Activated naive CD4-positive, alpha-beta T cell treated with anti-CD3 and anti-CD28 coated beads, Interleukin-2, amount 50 U/mL, for 72 hours (primary cell): Measurements from ENCODE around the gene MCC. TPM values are rescaled to one million over a fixed set of nuclear protein-coding genes. Genes with fewer than 3 reads are reported as not detected.

Source experiments
- ATAC-seq, 2 donors: fragments of 150-1000 bp; cut with Tn5 transposase; 2 replicates each; pipeline ENCODE4 v1.10.0; 2021; ENCODE audit warnings: mild to moderate bottlenecking in 2 of 2, moderate library complexity in 2 of 2
- DNase-seq, 2 donors: peaks; one replicate each; pipeline ENCODE4 v3.0.0; 2021 to 2022; ENCODE audit warnings: low spot score in 2 of 2
- H3K27ac Mint-ChIP-seq, 2 donors: one replicate each; pipeline ENCODE4 v1.8.0; 2022; ENCODE audit warnings: mild to moderate bottlenecking in 2 of 2, mixed read lengths in 2 of 2
- H3K36me3 Mint-ChIP-seq, 2 donors: one replicate each; pipeline ENCODE4 v1.8.0; 2022; ENCODE audit warnings: mixed read lengths in 2 of 2
- H3K9me3 Mint-ChIP-seq, 2 donors: one replicate each; pipeline ENCODE4 v1.8.0; 2022; ENCODE audit warnings: mixed read lengths in 2 of 2
- total RNA-seq, 2 donors: library from RNA; stranded (reverse); gene quantifications; one replicate each; pipeline ENCODE4 v1.2.3, GENCODE V29; 2022

Gene MCC
- total RNA-seq, 2 donors from 2014 or later, result 0.89 to 3.3 TPM

- ATAC-seq, result no peak
- no peak overlapping the region for H3K27ac Mint-ChIP-seq
- H3K9me3 Mint-ChIP-seq, result no peaks in the 10 kb centered on the region
- H3K36me3 Mint-ChIP-seq, result no peaks in the 10 kb centered on the region
- DNase-seq, result no peak
These were observed 420.5 kb downstream of the MCC start for GRCh38 chr5:113067635-113068344.

DNA sequence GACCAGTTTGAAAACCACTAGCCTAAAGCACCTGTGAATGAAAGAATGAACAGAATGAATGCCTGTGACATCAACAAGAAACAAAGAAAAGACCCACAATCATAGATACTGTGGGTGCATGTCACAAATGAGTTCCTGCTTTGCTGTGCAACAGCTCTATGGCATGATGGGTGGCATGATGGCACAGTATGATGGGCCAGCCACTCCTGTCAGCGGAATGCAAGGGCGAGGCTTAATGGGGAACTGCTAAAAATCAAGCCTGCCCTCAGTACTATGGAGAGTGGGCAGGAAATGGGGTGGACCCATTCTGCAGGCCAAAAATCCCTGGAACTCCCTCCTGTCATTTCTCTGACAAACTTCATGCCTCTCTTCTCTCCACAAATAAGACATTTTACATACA, 422.6 kb downstream of the MCC start:
- H3K9me3 Mint-ChIP-seq, result no peaks in the 10 kb centered on the region
- H3K27ac Mint-ChIP-seq, result no peak overlapping the region

DNA sequence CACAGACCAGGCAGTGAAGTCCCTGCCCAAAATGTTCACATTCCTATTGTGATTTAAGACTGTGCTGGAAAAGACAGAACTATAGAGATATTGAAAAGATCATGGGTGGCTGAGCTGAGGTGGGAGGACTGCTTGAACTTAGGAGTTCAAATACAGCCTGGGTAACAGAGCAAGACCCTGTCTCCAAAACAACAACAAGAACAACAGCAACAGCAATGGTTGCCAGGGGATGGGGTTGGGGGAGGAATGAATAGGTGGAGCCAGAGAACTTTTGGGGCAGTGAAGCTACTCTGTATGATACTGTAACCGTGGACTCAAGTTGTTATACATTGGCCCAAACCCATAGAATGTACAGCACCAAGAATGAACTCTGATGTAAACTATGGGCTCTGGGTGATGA, 423.4 kb downstream of the MCC start:
- no peak for DNase-seq
- no peaks in the 10 kb centered on the region for H3K36me3 Mint-ChIP-seq
- no peaks in the 10 kb centered on the region for H3K9me3 Mint-ChIP-seq
- no peak overlapping the region for H3K27ac Mint-ChIP-seq
- ATAC-seq, result no peak

More for the DNA sequence above, 422.6 kb downstream of the MCC start:
- H3K36me3 Mint-ChIP-seq, result no peaks in the 10 kb centered on the region
- DNase-seq (no peak), ATAC-seq (no peak)

- no peaks in the 10 kb centered on the region for H3K9me3 Mint-ChIP-seq
- no peak overlapping the region for H3K27ac Mint-ChIP-seq
- H3K36me3 Mint-ChIP-seq, result no peaks in the 10 kb centered on the region
- no peak for ATAC-seq
- no peak for DNase-seq
These were observed 424.3 kb downstream of the MCC start for GRCh38 chr5:113063927-113064326.

DNA sequence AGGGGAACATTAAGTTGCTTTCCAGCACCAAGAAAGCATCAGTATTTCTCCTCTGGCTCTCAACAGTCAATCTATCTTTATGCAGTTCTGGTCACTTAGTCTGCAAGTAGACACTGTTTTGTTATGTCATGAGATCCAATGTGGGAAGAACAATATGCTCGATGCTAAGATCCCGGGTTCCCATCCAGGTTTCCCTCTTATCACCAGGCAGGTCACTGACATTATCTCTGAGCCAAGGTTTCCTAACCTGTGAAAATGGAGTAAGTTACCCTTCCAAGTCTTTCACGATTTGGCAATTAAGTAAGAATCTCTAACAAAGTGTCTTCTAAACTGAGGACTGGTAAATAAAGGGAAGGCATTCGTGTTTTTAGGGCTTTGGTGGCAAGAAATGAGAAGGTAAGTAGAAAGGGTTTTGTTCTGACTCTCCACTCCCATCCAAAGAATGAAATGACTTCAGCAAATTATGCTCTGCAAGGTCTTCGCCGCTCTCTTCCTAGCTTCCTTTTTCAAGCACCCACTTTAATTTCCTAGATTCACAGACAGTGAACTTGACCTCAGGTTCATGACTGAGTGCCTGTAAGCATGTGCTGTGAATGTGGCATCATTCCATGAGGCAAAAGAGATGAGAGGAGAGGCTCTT, 425.3 kb downstream of the MCC start:
- Mint-ChIP-seq H3K27ac (peak overlapping the region in 1 of 2 donors; percentile 23), H3K9me3 (no peaks in the 10 kb centered on the region), H3K36me3 (no peaks in the 10 kb centered on the region)
- peak in 1 of 2 donors; percentile 37 for ATAC-seq
- DNase-seq, result no peak

DNA sequence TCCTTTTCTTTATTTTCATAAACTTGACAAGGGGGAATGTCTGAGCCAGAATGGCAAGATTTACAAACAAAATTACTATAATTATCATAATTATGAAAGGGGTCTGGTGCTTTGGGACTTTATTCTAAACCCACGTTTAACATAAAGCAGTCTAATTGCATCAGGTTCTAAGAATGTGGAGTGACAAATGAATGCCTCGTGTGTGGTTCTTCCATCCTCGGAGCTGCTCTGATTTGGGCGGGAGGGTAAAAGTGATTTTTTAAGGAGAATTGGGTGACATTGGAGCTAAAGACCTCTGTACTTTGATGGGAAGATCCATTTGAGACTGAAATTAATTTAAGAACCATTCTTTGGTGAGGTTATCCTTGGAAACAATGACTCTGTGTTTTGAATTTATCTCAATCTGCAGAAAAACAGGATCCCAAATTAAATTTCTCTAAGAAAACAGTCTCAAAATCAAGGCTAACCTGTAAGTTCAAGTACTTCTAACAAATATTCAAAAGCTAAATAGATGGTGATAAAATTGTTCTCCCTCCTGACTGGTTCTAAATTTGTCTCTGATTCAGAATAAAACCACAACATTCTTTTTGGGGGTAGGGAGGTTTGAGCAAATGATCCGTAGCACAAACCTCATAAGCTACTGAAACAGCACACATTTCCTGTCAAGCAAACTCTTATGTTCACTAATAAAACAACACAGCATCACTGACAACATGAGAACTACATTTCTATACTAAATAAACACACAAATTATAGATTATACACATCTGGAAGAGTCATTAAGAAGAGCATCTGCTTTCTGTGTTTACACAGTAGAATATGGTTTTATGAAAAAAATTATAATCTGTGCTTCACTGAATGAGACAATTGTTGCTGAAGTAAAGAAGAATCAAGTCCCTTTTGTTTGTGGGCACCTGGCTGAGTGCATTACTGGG, 426.1 kb downstream of the MCC start:
- ATAC-seq (peak in 1 of 2 donors; percentile 18), DNase-seq (no peak)
- Mint-ChIP-seq H3K27ac (peak overlapping the region in 1 of 2 donors; percentile 23), H3K36me3 (no peaks in the 10 kb centered on the region), H3K9me3 (no peaks in the 10 kb centered on the region)

DNA sequence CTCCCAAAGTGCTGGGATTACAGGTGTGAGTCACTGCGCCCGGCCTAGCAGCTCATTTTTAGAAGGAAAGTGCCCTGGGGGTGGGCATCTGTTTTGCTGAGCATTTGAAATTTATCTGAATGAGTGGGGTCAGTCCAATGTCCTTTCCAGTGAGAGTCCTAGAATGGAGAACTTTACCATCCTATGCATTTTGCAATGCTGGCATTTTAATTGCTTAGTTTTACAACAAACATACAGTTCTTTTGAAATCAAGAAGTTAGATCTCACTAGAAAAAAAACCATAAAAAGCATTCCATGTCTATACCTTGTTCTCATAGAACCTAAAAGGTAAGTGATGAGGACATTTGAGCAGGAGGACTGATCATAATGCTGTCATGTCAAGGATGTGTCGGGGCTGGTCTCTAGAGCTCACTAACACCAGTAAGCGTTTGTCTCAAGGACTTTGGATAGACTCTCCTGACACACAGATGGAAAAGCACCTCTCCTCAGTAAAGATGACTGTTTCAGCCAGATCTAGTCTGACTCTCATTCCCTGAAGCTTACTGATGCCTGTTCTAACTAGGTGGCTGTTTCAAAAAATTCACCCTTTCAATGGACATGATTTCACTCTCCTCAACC, 427.7 kb downstream of the MCC start:
- Mint-ChIP-seq H3K36me3 (no peaks in the 10 kb centered on the region), H3K9me3 (no peaks in the 10 kb centered on the region), H3K27ac (no peak overlapping the region)
- ATAC-seq (no peak), DNase-seq (no peak)

- Mint-ChIP-seq H3K27ac (no peak overlapping the region), H3K9me3 (no peaks in the 10 kb centered on the region), H3K36me3 (no peaks in the 10 kb centered on the region)
- no peak for ATAC-seq
- DNase-seq, result no peak
These were observed 428.8 kb downstream of the MCC start for GRCh38 chr5:113059232-113060040.

GRCh38 chr5:113058706-113059226, 429.5 kb downstream of the MCC start:
- ATAC-seq, result no peak
- Mint-ChIP-seq H3K27ac (no peak overlapping the region), H3K36me3 (no peaks in the 10 kb centered on the region), H3K9me3 (no peaks in the 10 kb centered on the region)
- DNase-seq, result no peak

DNA sequence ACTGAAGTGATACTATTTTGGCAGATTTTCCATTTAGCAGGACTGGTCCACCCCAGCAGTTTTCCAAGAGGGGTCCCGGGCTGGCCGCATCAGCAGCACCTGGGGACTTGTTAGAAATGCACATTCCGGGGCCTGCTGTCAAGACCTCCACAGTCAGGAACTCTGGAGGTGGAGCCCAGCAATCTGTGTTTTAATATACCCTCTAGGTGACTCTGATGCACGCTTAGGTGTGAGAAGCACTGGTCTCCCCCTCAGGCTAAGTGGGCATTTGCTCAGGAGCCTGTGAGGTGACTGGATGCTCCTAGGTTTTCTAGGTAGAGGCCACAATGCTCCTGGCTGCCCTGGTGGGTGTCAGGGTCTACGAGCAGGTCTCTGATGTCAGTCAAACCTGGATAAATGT, 430.0 kb downstream of the MCC start:
- no peak for ATAC-seq

GRCh38 chr5:113057557-113057984, 430.7 kb downstream of the MCC start:
- Mint-ChIP-seq H3K27ac (no peak overlapping the region), H3K36me3 (no peaks in the 10 kb centered on the region), H3K9me3 (no peaks in the 10 kb centered on the region)
- DNase-seq (no peak), ATAC-seq (no peak)

More for the DNA sequence above, 430.0 kb downstream of the MCC start:
- Mint-ChIP-seq H3K9me3 (no peaks in the 10 kb centered on the region), H3K27ac (no peak overlapping the region), H3K36me3 (no peaks in the 10 kb centered on the region)
- DNase-seq, result no peak

- ATAC-seq, result no peak
- H3K27ac Mint-ChIP-seq, result no peak overlapping the region
- H3K36me3 Mint-ChIP-seq, result no peaks in the 10 kb centered on the region
- DNase-seq, result no peak
- H3K9me3 Mint-ChIP-seq, result no peaks in the 10 kb centered on the region
These were observed 431.3 kb downstream of the MCC start for GRCh38 chr5:113056988-113057387.

- no peak overlapping the region for H3K27ac Mint-ChIP-seq
- no peaks in the 10 kb centered on the region for H3K36me3 Mint-ChIP-seq
- DNase-seq, result no peak
- H3K9me3 Mint-ChIP-seq, result no peaks in the 10 kb centered on the region
- no peak for ATAC-seq
These were observed 433.4 kb downstream of the MCC start for GRCh38 chr5:113054899-113055298.

GRCh38 chr5:113053511-113053995, 434.7 kb downstream of the MCC start:
- DNase-seq (no peak), ATAC-seq (no peak)
- no peaks in the 10 kb centered on the region for H3K36me3 Mint-ChIP-seq
- no peaks in the 10 kb centered on the region for H3K9me3 Mint-ChIP-seq
- no peak overlapping the region for H3K27ac Mint-ChIP-seq

DNA sequence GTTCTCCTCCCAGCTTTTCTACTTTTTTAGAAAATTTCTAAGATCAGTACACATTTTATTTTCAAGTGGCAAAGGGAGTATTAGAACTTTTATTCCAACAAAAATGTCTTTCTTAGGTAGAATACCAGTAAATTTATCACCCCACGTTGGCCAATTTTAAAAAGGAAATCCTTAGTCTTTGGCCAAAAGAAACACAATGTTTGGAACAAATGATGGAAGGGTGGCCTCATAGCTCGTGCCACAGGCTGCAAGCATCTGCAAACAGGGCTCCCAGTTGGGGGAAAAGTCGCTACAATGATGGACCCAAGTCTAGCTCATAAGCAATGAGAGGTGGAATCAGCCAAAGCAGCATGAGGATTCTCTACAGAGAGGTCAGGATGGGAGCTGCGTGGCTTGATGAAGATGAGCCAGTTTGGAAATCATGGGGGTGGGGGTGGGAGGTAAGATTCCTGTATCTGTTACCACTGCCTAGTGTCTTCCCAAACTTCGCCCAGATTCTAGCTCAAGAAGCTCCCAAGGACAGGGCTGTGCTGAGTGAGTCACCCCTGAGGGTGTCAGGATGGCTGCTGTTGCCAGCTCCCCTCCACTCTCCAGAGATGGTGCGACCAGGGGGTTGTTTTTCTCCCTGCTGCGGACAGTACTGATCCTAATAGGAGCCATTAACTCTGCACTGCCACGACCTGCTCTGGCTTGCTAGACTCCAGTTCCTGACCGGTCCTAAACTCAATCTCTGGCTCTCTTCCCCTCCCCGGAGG, 436.0 kb downstream of the MCC start:
- ATAC-seq (no peak), DNase-seq (no peak)
- Mint-ChIP-seq H3K36me3 (no peaks in the 10 kb centered on the region), H3K9me3 (no peaks in the 10 kb centered on the region), H3K27ac (no peak overlapping the region)
